Activated naive CD4-positive, alpha-beta T cell treated with anti-CD3 and anti-CD28 coated beads for 36 hours (primary cell): ENCODE measurements around the gene EEF2. TPM values are rescaled to one million over a fixed set of nuclear protein-coding genes. Genes with fewer than 3 reads are reported as not detected.
A peak's percentile ranks its signal among the peaks of the same experiment; 100 is the strongest.

Experiments
- CTCF ChIA-PET: fragments of 350-600 bp; sonication (Branson Sonifier 250); formaldehyde crosslinking; loops from one replicate; lab custom pipeline; 2021; ENCODE audit warnings: antibody characterized with exemption; lab: Charles Lee
- DNase-seq: peaks from one replicate; pipeline ENCODE4 v3.0.0-alpha.2; 2020
- H3K27ac Mint-ChIP-seq: one replicate; pipeline ENCODE4 v1.8.0; 2021; ENCODE audit warnings: mild to moderate bottlenecking, mixed read lengths
- H3K27me3 Mint-ChIP-seq: one replicate; pipeline ENCODE4 v1.8.0; 2021; ENCODE audit warnings: low read depth, mixed read lengths
- H3K36me3 Mint-ChIP-seq: one replicate; pipeline ENCODE4 v1.8.0; 2021; ENCODE audit warnings: low read depth, mixed read lengths
- H3K4me1 Mint-ChIP-seq: one replicate; pipeline ENCODE4 v1.8.0; 2021; ENCODE audit warnings: low read depth, mixed read lengths
- H3K4me3 Mint-ChIP-seq: one replicate; pipeline ENCODE4 v1.8.0; 2021; ENCODE audit warnings: mild to moderate bottlenecking, moderate library complexity, mixed read lengths
- H3K9me3 Mint-ChIP-seq: one replicate; pipeline ENCODE4 v1.8.0; 2021; ENCODE audit warnings: mixed read lengths
- intact Hi-C: fragments of 100-400 bp; cut with micrococcal nuclease; formaldehyde crosslinking; loops from one replicate; pipeline ENCODE4 v1.15.1; 2023
- microRNA-seq: library from miRNA; unstranded; fragments of <30 nt; microRNA quantifications from one replicate; pipeline ENCODE4 v1.2.0, GENCODE V29; 2022; ENCODE audit warnings: borderline microRNAs expressed, borderline replicate concordance
- total RNA-seq, 2 experiments: library from RNA; stranded (reverse); gene quantifications; one replicate each; pipeline ENCODE4 v1.2.3, GENCODE V29; 2021

The EEF2 gene
- total RNA-seq, 2 experiments from 2014 or later, result 3,747 to 3,914 TPM

DNA sequence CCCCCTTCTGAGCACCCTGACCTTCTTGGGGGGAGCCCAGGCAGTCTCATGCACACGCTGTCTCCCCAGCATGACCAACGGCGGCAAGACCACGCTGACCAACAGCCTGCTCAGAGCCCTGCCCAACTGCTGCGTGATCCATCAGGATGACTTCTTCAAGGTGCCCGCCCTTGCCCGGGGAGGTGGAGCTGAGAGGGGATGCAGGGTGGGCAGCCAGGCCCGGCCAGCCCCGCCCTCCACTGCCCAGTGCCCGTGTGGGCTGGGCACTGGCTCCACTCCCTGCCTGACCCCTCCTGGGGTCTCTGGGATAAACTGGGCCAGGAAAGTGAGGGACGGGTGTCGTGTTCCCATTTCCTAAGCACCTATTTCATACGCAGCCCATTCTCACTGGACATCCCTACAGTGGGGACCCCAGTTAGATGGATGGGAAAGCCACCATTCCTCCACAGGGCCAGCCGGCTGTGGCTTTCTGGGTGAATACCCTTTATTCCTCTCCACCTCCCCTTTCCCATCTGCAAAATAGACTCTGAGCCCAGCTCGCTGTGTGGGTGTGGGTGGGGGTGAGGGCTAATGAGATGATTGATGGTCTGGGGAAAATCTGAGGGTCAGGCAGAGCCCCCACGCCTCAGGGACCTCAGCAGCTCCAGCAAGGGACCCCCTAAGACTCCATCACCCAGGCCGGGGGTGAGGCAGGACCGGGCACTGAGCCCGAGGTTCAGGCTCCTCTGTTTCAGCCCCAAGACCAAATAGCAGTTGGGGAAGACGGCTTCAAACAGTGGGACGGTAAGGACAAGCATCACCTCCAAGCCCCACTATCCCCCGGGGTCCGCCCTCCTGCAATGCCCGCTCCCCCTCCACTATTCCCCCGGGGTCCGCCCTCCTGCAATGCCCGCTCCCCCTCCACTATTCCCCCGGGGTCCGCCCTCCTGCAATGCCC lies 48.5 kb downstream of the EEF2 start:
- CTCF ChIA-PET, result no interaction called here
- no peak for DNase-seq
- Mint-ChIP-seq H3K9me3 (no peaks in the 10 kb centered on the region), H3K4me1 (peaks cover 1% of the 10 kb centered on the region), H3K27me3 (peaks cover 10% of the 10 kb centered on the region), H3K27ac (no peak overlapping the region), H3K36me3 (no peaks in the 10 kb centered on the region), H3K4me3 (no peak overlapping the region)
- intact Hi-C loops, result no loop called here

DNA sequence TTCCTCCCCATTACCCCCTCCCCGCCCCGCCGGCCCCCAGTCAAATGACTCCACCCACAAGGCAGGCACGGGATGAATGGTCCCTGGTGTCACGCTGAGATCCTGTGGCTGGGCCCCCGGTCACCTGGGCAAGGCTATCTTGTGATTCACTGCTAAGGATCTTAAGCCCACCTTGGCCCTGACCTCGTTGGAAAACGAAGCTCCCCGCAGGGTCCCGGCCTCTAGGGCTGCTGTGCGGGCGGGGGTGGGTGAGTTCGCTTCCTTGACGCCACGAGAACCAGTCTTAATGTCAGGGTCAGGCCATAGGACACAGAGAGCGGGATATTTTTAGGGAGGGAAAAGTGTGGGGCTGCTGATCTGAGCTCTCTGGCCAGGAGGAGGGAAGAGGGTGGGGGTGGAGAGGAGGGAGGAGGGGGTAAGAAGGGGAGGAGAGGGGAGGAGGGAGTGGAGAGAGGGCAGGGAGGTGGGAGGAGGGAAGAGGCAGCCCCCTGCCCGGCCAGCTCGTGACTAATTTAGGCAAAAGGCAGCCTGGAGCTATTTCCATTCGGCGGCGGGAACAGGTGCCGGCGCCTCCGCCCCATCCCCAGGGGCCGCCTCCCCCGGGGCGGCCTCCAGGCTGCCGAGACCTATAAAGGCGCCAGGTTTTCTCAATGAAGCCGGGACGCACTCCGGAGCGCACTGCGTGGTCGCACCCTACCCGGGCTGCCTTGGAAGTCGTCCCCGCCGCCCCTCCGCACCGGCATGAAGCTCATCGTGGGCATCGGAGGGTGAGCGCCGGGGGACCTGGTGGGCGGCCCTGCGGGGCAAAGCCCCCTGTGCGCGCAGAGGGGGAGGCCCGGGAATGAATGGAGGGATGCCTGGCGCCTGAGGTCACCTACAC lies 52.1 kb downstream of the EEF2 start, which contains the start of gene NMRK2:
Gene NMRK2 (plus strand): TSS at position 139 of the 880 bp plus-strand sequence. CDS start 603 bp downstream, at position 742.
- H3K4me1 Mint-ChIP-seq, result peaks cover 1% of the 10 kb centered on the region
- peaks cover 1% of the 10 kb centered on the region for H3K9me3 Mint-ChIP-seq
- intact Hi-C loops, result no loop called here
- peak; percentile 21 for DNase-seq
- no peaks in the 10 kb centered on the region for H3K36me3 Mint-ChIP-seq
- no peak within 1 kb of the TSS for H3K27ac Mint-ChIP-seq
- peaks cover 14% of the 10 kb centered on the region for H3K27me3 Mint-ChIP-seq
- H3K4me3 Mint-ChIP-seq, result no peak within 1 kb of the TSS
- CTCF ChIA-PET, result no interaction called here

DNA sequence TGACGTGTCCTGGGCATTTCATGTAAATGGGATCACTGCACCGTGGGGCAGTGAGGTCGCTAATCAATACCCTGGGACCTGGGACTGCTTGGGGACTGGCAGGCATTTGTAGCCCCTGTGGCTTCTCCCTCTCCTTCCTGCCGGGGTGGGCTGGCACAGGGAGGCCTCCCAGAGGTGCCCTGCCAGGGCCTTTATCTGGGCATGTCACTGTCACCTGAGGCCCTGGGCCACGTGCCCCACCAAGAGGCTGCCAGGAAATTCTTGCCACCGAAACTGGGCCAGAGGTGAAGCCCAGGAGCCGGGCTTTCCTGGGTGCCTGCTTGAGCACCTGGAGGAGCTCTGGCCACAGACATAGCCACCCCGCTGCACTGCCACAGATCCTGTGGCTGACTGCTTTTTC lies 54.2 kb downstream of the EEF2 start:
- CTCF ChIA-PET, result no interaction called here
- Mint-ChIP-seq H3K9me3 (peaks cover 1% of the 10 kb centered on the region), H3K27me3 (peaks cover 10% of the 10 kb centered on the region), H3K4me3 (no peak overlapping the region), H3K36me3 (no peaks in the 10 kb centered on the region), H3K27ac (no peak overlapping the region), H3K4me1 (peaks cover 1% of the 10 kb centered on the region)
- intact Hi-C loops, result no loop called here
- DNase-seq, result no peak

Small RNA genes lying within 50 kb of the gene (microRNA-seq; reads per million reads assigned to microRNA genes)
- gene MIR637, result not detected

Other genes with a start within 250 kb of the EEF2 start
- 10 to 100 TPM; 28.6 to 30.0 TPM for gene APBA3, start 223.8 kb downstream of the EEF2 start, total RNA-seq
- gene MRPL54, start 222.8 kb downstream of the EEF2 start, total RNA-seq, result 10 to 100 TPM; 71.4 to 77.0 TPM
- not detected for gene RAX2, start 213.2 kb downstream of the EEF2 start, total RNA-seq
- gene MATK, start 199.1 kb downstream of the EEF2 start, total RNA-seq, result 10 to 100 TPM; 12.7 to 13.7 TPM
- under 1 TPM in 1 of 2 experiments, not detected in 1; 0.27 TPM for gene ZFR2, start 116.4 kb downstream of the EEF2 start, total RNA-seq
- gene ATCAY, start 104.8 kb downstream of the EEF2 start, total RNA-seq, result under 1 TPM in 1 of 2 experiments, not detected in 1; 0.07 TPM
- not detected for gene NMRK2, start 52.4 kb downstream of the EEF2 start, total RNA-seq
- 10 to 100 TPM; 19.3 to 19.6 TPM for gene DAPK3, start 14.4 kb downstream of the EEF2 start, total RNA-seq
- gene PIAS4, start 22.3 kb upstream of the EEF2 start, total RNA-seq, result 10 to 100 TPM; 16.1 to 20.1 TPM
- gene ZBTB7A, start 81.4 kb upstream of the EEF2 start, total RNA-seq, result 10 to 100 TPM; 11.3 to 11.9 TPM
- 100 to 1,000 TPM; 101 to 103 TPM for gene MAP2K2, start 138.7 kb upstream of the EEF2 start, total RNA-seq
- not detected for gene CREB3L3, start 168.2 kb upstream of the EEF2 start, total RNA-seq
- gene SIRT6, start 197.1 kb upstream of the EEF2 start, total RNA-seq, result 10 to 100 TPM; 20.0 to 20.1 TPM
- 1 to 10 TPM; 2.5 to 2.6 TPM for gene ANKRD24, start 197.2 kb upstream of the EEF2 start, total RNA-seq
- gene EBI3, start 244.1 kb upstream of the EEF2 start, total RNA-seq, result 10 to 100 TPM in 1 of 2 experiments, 1 to 10 TPM in 1; 7.8 to 11.8 TPM